ENCODE measurements around the gene DUOX2.
"Not testable (repeated sequence)": the region's sequence is repeated elsewhere in the genome, so short reads cannot be mapped to it uniquely, and the experiment has no call there.

The DUOX2 gene

DNA sequence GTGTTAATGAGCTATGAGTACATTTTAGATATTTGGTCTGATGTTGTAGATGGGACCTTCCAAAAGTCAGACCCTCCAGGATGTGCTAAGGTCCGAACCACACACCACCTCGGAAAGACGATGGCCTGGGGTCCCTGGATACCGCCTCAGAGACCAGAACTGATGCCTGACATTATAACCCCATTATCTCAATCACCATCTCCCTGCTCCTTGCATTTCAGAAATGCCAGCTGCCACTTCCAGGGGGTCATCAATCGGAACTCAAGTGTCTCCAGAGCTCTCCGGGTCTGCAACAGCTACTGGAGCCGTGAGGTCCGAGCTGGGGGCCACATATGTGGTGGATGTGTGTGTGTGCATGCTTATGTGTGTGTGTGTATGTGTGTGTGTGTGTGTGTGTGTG is 23.7 kb upstream of the DUOX2 start:
- TF ChIP-seq FOXA1 (IDR thresholded peaks at IDR 0.05) (no peak), FOXM1 (IDR thresholded peaks at IDR 0.05; ENCODE audit: borderline replicate concordance) (no peak), FOXK2 (IDR thresholded peaks at IDR 0.05) (no peak), HDGF (IDR thresholded peaks at IDR 0.05; ENCODE audit: borderline replicate concordance) (no peak), LEF1 (IDR thresholded peaks at IDR 0.05; ENCODE audit: borderline replicate concordance) (no peak), L3MBTL2 (conservative IDR thresholded peaks at IDR 0.05) (no peak), ZNF384 (IDR thresholded peaks at IDR 0.05) (no peak), BHLHE40 (IDR thresholded peaks at IDR 0.05; ENCODE audit: borderline replicate concordance) (no peak), SUZ12 (IDR thresholded peaks at IDR 0.05) (no peak), CTBP1 (IDR thresholded peaks at IDR 0.05; ENCODE audit: borderline replicate concordance) (no peak), ARNT (IDR thresholded peaks at IDR 0.05) (no peak), ELF4 (IDR thresholded peaks at IDR 0.05) (no peak)
- TF ChIP-seq, protein P1, sequence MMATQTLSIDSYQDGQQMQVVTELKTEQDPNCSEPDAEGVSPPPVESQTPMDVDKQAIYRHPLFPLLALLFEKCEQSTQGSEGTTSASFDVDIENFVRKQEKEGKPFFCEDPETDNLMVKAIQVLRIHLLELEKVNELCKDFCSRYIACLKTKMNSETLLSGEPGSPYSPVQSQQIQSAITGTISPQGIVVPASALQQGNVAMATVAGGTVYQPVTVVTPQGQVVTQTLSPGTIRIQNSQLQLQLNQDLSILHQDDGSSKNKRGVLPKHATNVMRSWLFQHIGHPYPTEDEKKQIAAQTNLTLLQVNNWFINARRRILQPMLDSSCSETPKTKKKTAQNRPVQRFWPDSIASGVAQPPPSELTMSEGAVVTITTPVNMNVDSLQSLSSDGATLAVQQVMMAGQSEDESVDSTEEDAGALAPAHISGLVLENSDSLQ (IDR thresholded peaks at IDR 0.05): no peak
- ChIA-PET CTCF (no interaction called here), POLR2A (no interaction called here)
- DNase-seq (ENCODE audit: extremely low spot score): no peak

DNA sequence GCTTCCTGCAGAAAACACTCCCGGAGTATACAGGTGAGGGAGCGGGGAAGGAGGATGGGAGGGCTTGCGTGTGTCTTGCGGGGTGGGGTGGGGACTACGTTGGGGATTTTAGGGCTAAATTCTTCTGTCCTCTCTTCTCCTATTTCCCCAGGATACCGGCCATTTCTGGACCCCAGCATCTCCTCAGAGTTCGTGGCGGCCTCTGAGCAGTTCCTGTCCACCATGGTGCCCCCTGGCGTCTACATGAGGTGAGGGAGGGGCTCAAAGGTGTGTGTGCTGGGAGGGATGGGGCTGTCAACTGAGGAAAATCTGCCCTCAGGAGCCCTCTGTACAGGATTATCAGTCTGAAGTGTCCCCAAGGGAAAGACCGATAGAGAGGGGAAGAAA is 22.4 kb upstream of the DUOX2 start:
- TF ChIP-seq TARDBP (IDR thresholded peaks at IDR 0.05) (no peak), NFRKB (IDR thresholded peaks at IDR 0.05) (no peak), CTBP1 (IDR thresholded peaks at IDR 0.05; ENCODE audit: borderline replicate concordance) (no peak), SP1 (IDR thresholded peaks at IDR 0.05) (no peak), HDGF (IDR thresholded peaks at IDR 0.05; ENCODE audit: borderline replicate concordance) (no peak), L3MBTL2 (conservative IDR thresholded peaks at IDR 0.05) (no peak), LEF1 (IDR thresholded peaks at IDR 0.05; ENCODE audit: borderline replicate concordance) (no peak), FOXA1 (IDR thresholded peaks at IDR 0.05) (no peak), BHLHE40 (IDR thresholded peaks at IDR 0.05; ENCODE audit: borderline replicate concordance) (no peak), FOXM1 (IDR thresholded peaks at IDR 0.05; ENCODE audit: borderline replicate concordance) (no peak), ELF4 (IDR thresholded peaks at IDR 0.05) (no peak), FOXK2 (IDR thresholded peaks at IDR 0.05) (no peak), SUZ12 (IDR thresholded peaks at IDR 0.05) (no peak), ARNT (IDR thresholded peaks at IDR 0.05) (no peak), ZNF384 (IDR thresholded peaks at IDR 0.05) (no peak)
- TF ChIP-seq, protein P1 (IDR thresholded peaks at IDR 0.05): no peak
- CTCF ChIA-PET: no interaction called here
- POLR2A ChIA-PET: no interaction called here
- no peak for DNase-seq (ENCODE audit: extremely low spot score)

DNA sequence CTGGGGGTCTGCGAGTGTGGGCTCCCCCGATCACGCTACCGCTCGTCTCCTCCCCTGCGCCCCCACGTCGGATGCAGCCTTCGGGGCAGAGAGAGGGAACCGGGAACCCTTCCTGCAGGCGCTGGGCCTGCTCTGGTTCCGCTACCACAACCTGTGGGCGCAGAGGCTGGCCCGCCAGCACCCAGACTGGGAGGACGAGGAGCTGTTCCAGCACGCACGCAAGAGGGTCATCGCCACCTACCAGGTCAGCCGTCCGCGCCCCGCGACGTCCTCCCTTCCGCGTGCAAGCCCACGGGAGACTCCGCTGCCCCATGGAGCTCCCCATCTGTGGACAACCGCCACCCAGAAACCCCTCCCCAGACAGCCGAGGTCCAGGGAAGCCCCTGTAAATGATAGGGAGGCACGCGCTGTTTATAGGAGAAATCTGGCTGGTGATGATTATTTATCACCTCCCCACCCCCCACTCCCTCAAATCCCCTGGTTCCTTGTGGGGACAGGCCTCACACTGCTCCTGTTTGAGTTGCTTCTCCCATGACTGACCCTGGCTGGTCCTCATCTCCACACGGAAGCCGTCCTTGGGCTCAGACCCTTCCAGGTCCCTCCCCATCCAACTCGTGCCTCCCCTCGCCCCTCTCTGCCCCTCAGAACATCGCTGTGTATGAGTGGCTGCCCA is 21.9 kb upstream of the DUOX2 start:
- CTCF ChIA-PET: not testable (repeated sequence)

DNA sequence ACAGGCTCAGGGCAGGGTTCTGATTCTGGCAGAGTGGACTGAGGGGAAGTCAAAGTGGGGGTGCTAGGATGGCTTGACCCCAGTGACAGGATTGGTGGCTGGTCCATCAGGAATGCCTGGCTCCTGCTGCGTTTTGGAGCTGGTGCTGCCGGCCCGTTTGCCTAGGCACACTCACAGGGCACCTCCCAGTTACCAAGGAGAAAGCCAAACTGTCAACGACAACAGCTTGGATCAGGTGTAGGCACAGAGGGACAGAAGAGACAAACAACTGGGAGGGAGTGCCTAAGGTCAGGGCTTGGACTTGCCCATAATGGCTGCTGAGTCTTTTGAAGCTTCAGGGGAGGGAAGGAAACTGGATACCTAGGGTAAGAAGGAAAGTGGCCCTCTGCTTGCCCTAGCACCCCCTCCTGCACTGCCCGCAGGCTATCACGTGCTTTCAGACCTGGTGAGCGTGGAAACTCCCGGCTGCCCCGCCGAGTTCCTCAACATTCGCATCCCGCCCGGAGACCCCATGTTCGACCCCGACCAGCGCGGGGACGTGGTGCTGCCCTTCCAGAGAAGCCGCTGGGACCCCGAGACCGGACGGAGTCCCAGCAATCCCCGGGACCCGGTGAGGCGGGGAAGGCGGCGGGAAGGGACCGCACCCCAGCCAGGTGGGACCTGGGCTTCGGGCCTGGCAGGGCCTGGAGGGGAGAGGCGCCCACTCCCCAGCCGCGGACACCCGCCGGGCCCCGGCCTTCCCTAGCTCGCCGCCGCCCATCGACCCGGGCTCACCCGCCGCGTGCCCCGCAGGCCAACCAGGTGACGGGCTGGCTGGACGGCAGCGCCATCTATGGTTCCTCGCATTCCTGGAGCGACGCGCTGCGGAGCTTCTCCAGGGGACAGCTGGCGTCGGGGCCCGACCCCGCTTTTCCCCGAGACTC is 21.0 kb upstream of the DUOX2 start:
- TF ChIP-seq CTBP1 (IDR thresholded peaks at IDR 0.05; ENCODE audit: borderline replicate concordance) (no peak), SP1 (IDR thresholded peaks at IDR 0.05) (no peak)
- CTCF ChIA-PET: no interaction called here
- no peak for DNase-seq (ENCODE audit: extremely low spot score)
- POLR2A ChIA-PET: no interaction called here

More for the DNA sequence above, 21.9 kb upstream of the DUOX2 start:
- DNase-seq (ENCODE audit: extremely low spot score); POLR2A ChIA-PET: not testable (repeated sequence)

DNA sequence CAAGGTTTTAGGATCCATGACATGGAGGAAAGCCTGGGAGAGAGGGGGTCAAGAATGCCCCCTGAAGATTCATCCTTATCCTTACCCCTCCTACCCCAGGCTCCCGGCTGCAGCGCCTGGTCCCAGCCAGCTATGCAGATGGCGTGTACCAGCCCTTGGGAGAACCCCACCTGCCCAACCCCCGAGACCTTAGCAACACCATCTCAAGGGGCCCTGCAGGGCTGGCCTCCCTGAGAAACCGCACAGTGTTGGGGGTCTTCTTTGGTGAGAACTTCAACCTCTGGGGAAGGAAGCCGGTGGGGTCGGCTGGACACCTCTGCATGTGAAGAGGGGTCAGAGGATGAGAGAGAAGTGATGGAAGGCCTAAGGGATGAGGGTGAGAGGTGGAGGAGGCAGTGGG is 20.1 kb upstream of the DUOX2 start:
- TF ChIP-seq, protein P1 (IDR thresholded peaks at IDR 0.05): no peak
- TF ChIP-seq FOXA1 (IDR thresholded peaks at IDR 0.05) (no peak), ARNT (IDR thresholded peaks at IDR 0.05) (no peak), SUZ12 (IDR thresholded peaks at IDR 0.05) (no peak), L3MBTL2 (conservative IDR thresholded peaks at IDR 0.05) (no peak), BHLHE40 (IDR thresholded peaks at IDR 0.05; ENCODE audit: borderline replicate concordance) (no peak), HDGF (IDR thresholded peaks at IDR 0.05; ENCODE audit: borderline replicate concordance) (no peak), FOXK2 (IDR thresholded peaks at IDR 0.05) (no peak), ELF4 (IDR thresholded peaks at IDR 0.05) (no peak), FOXM1 (IDR thresholded peaks at IDR 0.05; ENCODE audit: borderline replicate concordance) (no peak), LEF1 (IDR thresholded peaks at IDR 0.05; ENCODE audit: borderline replicate concordance) (no peak), CTBP1 (IDR thresholded peaks at IDR 0.05; ENCODE audit: borderline replicate concordance) (no peak), NFRKB (IDR thresholded peaks at IDR 0.05) (no peak), ZNF384 (IDR thresholded peaks at IDR 0.05) (no peak), TARDBP (IDR thresholded peaks at IDR 0.05) (no peak)
- POLR2A ChIA-PET: no interaction called here
- CTCF ChIA-PET: no interaction called here
- no peak for DNase-seq (ENCODE audit: extremely low spot score)

DNA sequence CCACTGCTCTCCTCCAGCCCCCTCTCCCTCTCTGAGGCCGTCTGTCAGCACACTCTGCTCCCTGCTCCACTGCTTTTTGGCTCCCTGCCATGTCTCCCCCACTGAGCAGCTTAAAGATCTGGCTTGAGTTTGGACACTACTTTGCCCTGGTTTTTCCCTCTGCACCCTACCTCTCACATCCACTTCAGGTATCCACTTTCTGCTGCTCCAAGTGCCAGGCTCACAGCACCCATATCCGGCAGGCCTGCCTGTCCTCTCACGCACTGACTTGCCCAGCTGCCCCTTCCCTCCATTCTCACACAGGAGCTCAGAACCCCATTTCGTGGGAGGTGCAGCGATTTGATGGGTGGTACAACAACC is 19.6 kb upstream of the DUOX2 start:
- TF ChIP-seq ELF4 (IDR thresholded peaks at IDR 0.05) (no peak), SUZ12 (IDR thresholded peaks at IDR 0.05) (no peak), LEF1 (IDR thresholded peaks at IDR 0.05; ENCODE audit: borderline replicate concordance) (no peak), CTBP1 (IDR thresholded peaks at IDR 0.05; ENCODE audit: borderline replicate concordance) (no peak), NFRKB (IDR thresholded peaks at IDR 0.05) (no peak), FOXA1 (IDR thresholded peaks at IDR 0.05) (no peak), L3MBTL2 (conservative IDR thresholded peaks at IDR 0.05) (no peak), ARNT (IDR thresholded peaks at IDR 0.05) (no peak), BHLHE40 (IDR thresholded peaks at IDR 0.05; ENCODE audit: borderline replicate concordance) (no peak), TARDBP (IDR thresholded peaks at IDR 0.05) (no peak), FOXM1 (IDR thresholded peaks at IDR 0.05; ENCODE audit: borderline replicate concordance) (no peak), HDGF (IDR thresholded peaks at IDR 0.05; ENCODE audit: borderline replicate concordance) (no peak), ZNF384 (IDR thresholded peaks at IDR 0.05) (no peak), SP1 (IDR thresholded peaks at IDR 0.05) (no peak), FOXK2 (IDR thresholded peaks at IDR 0.05) (no peak)
- TF ChIP-seq, protein P1 (IDR thresholded peaks at IDR 0.05): no peak
- ChIA-PET POLR2A (no interaction called here), CTCF (no interaction called here)
- DNase-seq (ENCODE audit: extremely low spot score): no peak
